Activated CD8-positive, alpha-beta T cell treated with anti-CD3 and anti-CD28 coated beads for 36 hours (primary cell): ENCODE measurements around the gene DUSP18. TPM values are rescaled to one million over a fixed set of nuclear protein-coding genes. Genes with fewer than 3 reads are reported as not detected.
"Not testable (repeated sequence)": the region's sequence is repeated elsewhere in the genome, so short reads cannot be mapped to it uniquely, and the experiment has no call there.

ENCODE experiments used
- ATAC-seq: fragments of 200-7000 bp; cut with Tn5 transposase; one replicate; pipeline ENCODE4 v1.10.0; 2021; ENCODE audit warnings: mild to moderate bottlenecking, moderate library complexity
- CTCF ChIA-PET: fragments of 350-600 bp; sonication (Branson Sonifier 250); formaldehyde crosslinking; loops from one replicate; lab custom pipeline; 2021; ENCODE audit warnings: antibody characterized with exemption; lab: Charles Lee
- POLR2A ChIA-PET: fragments of 350-600 bp; sonication (Branson Sonifier 250); formaldehyde crosslinking; loops from one replicate; lab custom pipeline; 2021; ENCODE audit warnings: antibody characterized with exemption; lab: Charles Lee
- DNase-seq: peaks from one replicate; pipeline ENCODE4 v3.0.0-alpha.2; 2020
- H3K27ac Mint-ChIP-seq: one replicate; pipeline ENCODE4 v1.8.0; 2021; ENCODE audit warnings: mild to moderate bottlenecking, mixed read lengths
- H3K27me3 Mint-ChIP-seq: one replicate; pipeline ENCODE4 v1.8.0; 2021; ENCODE audit warnings: mixed read lengths
- H3K36me3 Mint-ChIP-seq: one replicate; pipeline ENCODE4 v1.8.0; 2021; ENCODE audit warnings: low read depth, mixed read lengths
- H3K4me1 Mint-ChIP-seq: one replicate; pipeline ENCODE4 v1.8.0; 2021; ENCODE audit warnings: low read depth, mixed read lengths
- H3K4me3 Mint-ChIP-seq: one replicate; pipeline ENCODE4 v1.8.0; 2021; ENCODE audit warnings: mild to moderate bottlenecking, moderate library complexity, mixed read lengths
- H3K9me3 Mint-ChIP-seq: one replicate; pipeline ENCODE4 v1.8.0; 2021; ENCODE audit warnings: mixed read lengths
- intact Hi-C: fragments of 100-400 bp; cut with micrococcal nuclease; formaldehyde crosslinking; loops from one replicate; pipeline ENCODE4 v1.10.0; 2022
- total RNA-seq, 2 experiments: library from RNA; stranded (reverse); gene quantifications; one replicate each; pipeline ENCODE4 v1.2.3, GENCODE V29; 2021
- TF ChIP-seq, protein P1 (sequence below): fragments of 200-600 bp; IDR thresholded peaks from one replicate; pipeline ENCODE4 v1.8.0; 2022; ENCODE audit warnings: antibody characterized with exemption, mild to moderate bottlenecking

DUSP18 gene
- 1 to 10 TPM; 4.1 to 4.4 TPM for total RNA-seq

DNA sequence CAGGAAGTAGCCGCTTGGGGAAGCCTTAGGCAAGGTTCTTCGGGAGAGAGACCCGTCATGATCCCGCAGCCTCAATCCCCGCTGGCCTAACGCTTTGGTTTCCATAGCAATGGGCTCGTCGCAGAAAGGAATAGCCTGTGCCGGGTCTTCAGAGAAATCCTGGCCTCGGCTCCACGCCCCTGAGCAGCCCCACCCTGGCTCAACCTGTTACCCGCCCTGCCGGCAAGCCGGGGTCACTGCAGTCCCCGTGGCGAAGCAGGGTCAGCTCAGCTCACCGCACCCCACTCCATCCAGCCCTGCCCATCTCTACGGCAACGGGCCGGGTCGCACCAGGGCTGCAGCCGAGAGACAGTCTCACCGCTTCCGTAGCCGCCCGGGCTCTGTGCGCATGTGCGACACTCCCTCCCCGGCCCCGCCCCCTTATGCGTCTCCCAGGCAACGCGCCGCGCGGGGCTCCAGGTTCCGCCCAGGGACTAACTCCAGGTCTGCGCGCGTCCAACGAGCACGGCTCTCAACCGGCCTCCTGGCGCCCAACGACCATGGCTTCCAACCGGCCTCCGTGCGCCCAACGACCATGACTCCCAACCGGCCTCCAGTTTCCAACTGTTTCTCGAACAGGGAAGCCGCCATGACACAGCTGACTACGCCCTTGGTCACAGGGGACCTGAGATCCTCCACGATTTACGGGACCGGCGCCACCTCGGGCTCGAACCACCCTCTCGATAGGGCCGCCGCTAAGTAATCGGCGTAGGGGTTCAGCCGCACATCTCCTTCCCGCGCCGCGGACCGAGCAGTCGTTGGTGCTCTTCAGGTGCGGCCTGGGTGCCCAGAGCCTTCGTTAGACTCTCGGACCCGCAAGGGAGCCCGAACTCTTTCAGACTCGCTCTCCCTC lies at the start of gene DUSP18:
Gene DUSP18 (minus strand): TSS at position 382 of the 892 bp plus-strand sequence. CDS start 3,872 bp downstream, outside the sequence.
- H3K36me3 Mint-ChIP-seq: peaks cover 11% of the 10 kb centered on the region
- DNase-seq: peak; percentile 94
- ChIA-PET POLR2A (no interaction called here), CTCF (interaction anchor here (0.7 to 2.2 kb wide), 7 partner anchors 18 to 87 kb away, joined by 3 to 10 read pairs (median 6); partner anchors contain the start of gene SLC35E4)
- peak; percentile 96 for ATAC-seq
- peaks cover 19% of the 10 kb centered on the region for H3K4me1 Mint-ChIP-seq
- H3K4me3 Mint-ChIP-seq: peak within 1 kb of the TSS; percentile 84
- intact Hi-C loops: no loop called here
- H3K27me3 Mint-ChIP-seq: peaks cover 2% of the 10 kb centered on the region
- TF ChIP-seq, protein P1, sequence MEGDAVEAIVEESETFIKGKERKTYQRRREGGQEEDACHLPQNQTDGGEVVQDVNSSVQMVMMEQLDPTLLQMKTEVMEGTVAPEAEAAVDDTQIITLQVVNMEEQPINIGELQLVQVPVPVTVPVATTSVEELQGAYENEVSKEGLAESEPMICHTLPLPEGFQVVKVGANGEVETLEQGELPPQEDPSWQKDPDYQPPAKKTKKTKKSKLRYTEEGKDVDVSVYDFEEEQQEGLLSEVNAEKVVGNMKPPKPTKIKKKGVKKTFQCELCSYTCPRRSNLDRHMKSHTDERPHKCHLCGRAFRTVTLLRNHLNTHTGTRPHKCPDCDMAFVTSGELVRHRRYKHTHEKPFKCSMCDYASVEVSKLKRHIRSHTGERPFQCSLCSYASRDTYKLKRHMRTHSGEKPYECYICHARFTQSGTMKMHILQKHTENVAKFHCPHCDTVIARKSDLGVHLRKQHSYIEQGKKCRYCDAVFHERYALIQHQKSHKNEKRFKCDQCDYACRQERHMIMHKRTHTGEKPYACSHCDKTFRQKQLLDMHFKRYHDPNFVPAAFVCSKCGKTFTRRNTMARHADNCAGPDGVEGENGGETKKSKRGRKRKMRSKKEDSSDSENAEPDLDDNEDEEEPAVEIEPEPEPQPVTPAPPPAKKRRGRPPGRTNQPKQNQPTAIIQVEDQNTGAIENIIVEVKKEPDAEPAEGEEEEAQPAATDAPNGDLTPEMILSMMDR: no peak
- no peaks in the 10 kb centered on the region for H3K9me3 Mint-ChIP-seq
- H3K27ac Mint-ChIP-seq: peak within 1 kb of the TSS; percentile 80

DNA sequence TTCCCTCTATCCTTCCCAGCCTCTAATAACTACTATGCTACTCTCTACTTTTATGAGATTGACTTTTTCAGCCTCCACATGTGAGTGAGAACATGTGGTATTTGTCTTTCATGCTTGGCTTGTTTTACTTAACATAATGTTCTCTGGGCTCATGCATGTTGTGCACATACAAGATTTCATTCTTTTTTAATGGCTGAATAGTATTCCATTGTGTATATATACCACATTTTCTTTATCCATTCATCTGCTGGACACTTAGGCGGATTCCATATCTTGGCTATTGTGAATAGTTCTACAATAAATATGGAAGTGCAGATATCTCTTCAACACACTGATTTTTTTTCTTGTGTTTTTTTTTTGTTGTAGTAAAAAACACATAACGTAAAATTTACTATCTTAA lies 46.4 kb upstream of the DUSP18 start:
- H3K9me3 Mint-ChIP-seq: no peaks in the 10 kb centered on the region
- peaks cover 4% of the 10 kb centered on the region for H3K4me1 Mint-ChIP-seq
- H3K27ac Mint-ChIP-seq: no peak overlapping the region
- CTCF ChIA-PET: no interaction called here
- H3K36me3 Mint-ChIP-seq: no peaks in the 10 kb centered on the region
- no peaks in the 10 kb centered on the region for H3K27me3 Mint-ChIP-seq
- H3K4me3 Mint-ChIP-seq: no peak overlapping the region
- no peak for DNase-seq
- POLR2A ChIA-PET: interaction anchor here (1.2 kb wide), 1 partner anchor 56 kb away, joined by 3 read pairs; no protein-coding TSS in a partner anchor
- intact Hi-C loops: no loop called here
- TF ChIP-seq, protein P1: no peak
- ATAC-seq: no peak

DNA sequence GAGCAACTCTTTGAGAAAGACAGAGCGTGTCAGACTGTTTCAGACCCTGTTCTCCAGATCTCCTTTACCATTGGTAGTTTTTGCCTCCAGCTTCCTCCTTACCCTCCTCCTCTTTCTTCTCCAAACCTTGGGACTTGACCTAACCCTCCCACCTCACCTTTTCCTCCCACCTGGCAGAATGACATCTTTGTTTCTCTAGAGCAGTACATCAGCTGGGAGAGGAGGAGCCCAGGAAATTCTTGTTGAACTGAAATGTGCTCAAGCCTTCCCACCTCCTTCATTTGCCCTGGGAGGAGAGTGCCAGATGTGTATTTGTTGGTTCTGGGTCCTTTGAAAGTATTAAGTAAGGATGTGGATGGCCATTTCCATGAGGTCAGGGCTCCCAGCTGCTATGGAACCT lies 44.4 kb upstream of the DUSP18 start:
- no peak overlapping the region for H3K27ac Mint-ChIP-seq
- ChIA-PET POLR2A (no interaction called here), CTCF (interaction anchor here (1.1 kb wide), 1 partner anchor 43 kb away, joined by 3 read pairs; no protein-coding TSS in a partner anchor)
- no peak for DNase-seq
- H3K4me1 Mint-ChIP-seq: peaks cover 4% of the 10 kb centered on the region
- no peaks in the 10 kb centered on the region for H3K27me3 Mint-ChIP-seq
- H3K36me3 Mint-ChIP-seq: no peaks in the 10 kb centered on the region
- intact Hi-C loops: no loop called here
- no peak overlapping the region for H3K4me3 Mint-ChIP-seq
- H3K9me3 Mint-ChIP-seq: no peaks in the 10 kb centered on the region
- TF ChIP-seq, protein P1: no peak
- ATAC-seq: no peak

DNA sequence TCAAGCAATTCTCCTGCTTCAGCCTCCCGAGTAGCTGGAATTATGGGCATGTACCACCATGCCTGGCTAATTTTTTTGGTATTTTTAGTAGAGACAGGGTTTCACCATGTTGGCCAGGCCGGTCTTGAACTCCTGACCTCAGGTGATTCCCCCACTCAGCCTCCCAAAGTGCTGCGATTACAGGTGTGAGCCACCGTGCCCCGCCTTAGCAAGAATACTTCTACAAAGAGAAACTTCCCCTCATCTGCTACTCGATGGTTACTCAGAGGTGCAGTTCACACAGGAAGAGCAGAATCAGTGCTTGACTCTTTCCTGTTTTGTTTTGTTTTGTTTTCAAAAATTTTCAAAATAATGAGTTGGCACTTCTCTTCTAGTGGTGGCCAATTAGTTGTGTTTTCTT lies 42.3 kb upstream of the DUSP18 start:
- Mint-ChIP-seq H3K27ac (peak overlapping the region; percentile 16), H3K4me1 (peaks cover 19% of the 10 kb centered on the region)
- POLR2A ChIA-PET, CTCF ChIA-PET, H3K36me3 Mint-ChIP-seq, H3K27me3 Mint-ChIP-seq, H3K4me3 Mint-ChIP-seq, intact Hi-C loops, H3K9me3 Mint-ChIP-seq: not testable (repeated sequence)
- DNase-seq: peak; percentile 19
- peak; percentile 41 for ATAC-seq

DNA sequence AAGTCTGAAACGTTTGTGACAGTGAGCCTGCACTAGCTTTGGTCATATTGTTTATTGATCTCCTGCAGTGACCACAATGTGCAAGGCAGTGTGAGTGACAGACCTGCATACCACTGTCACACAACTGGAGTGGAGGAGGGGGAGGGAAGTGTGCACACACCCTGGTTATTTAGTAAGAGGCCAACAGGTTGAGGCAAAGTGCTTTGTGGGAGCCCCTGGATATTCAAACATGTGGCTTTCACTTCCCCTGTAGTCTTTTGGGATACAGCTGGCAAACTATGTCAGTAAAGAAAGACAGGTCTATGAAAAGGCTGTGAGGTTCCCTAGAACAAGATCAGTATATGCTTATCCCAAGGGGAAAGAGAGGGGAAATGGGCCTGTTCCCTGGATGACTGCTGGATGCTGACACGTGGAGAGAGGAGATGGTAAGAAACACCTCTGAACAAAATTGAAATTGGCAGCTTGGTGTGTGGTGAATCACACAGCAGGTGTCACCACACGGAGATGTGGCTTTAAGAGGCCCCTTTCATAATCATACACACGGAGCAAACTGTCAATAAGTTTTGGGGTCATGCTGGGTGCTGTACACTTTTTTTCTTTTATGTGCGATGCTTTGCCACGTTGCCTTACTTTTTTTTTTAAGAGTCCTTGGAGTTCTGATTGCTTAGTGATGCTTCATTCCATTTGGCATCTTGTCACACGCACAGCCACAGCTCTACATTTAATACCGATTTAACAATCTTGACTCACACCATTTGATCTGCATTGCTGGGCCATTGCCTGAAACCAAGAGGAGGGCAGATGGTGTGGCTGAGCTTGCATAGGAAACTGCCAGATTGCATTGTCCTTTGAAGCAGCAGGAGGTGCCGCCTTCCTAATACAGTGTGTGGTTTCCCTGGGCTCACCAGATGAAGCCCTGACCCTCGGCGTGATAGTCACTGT lies 38.3 kb upstream of the DUSP18 start:
- Mint-ChIP-seq H3K4me3 (no peak overlapping the region), H3K27me3 (peaks cover 2% of the 10 kb centered on the region), H3K27ac (peak overlapping the region; percentile 72), H3K9me3 (no peaks in the 10 kb centered on the region), H3K4me1 (peaks cover 19% of the 10 kb centered on the region), H3K36me3 (no peaks in the 10 kb centered on the region)
- ChIA-PET POLR2A (interaction anchor here (0.6 to 1.2 kb wide), 2 partner anchors 10 to 423 kb away, joined by 3 read pairs; no protein-coding TSS in a partner anchor), CTCF (interaction anchor here (0.7 kb wide), 1 partner anchor 49 kb away, joined by 7 read pairs; no protein-coding TSS in a partner anchor)
- intact Hi-C loops: no loop called here
- ATAC-seq (peak; percentile 80), DNase-seq (peak; percentile 48)
- TF ChIP-seq, protein P1: no peak
